IgD-negative memory B cell (primary cell): ENCODE data around the gene MYBPH. TPM values are rescaled to one million over a fixed set of nuclear protein-coding genes. Genes with fewer than 3 reads are reported as not detected.

Experiments used
- H3K27ac Mint-ChIP-seq, 3 donors: one replicate each; pipeline ENCODE4 v1.8.0; 2020 to 2022; ENCODE audit warnings: mild to moderate bottlenecking in 3 of 3, mixed read lengths in 3 of 3, moderate library complexity in 1 of 3
- H3K27me3 Mint-ChIP-seq: one replicate; pipeline ENCODE4 v1.8.0; 2021; ENCODE audit warnings: mixed read lengths
- H3K36me3 Mint-ChIP-seq: one replicate; pipeline ENCODE4 v1.8.0; 2020; ENCODE audit warnings: mild to moderate bottlenecking, mixed read lengths
- H3K4me1 Mint-ChIP-seq, 3 donors: one replicate each; pipeline ENCODE4 v1.8.0; 2020 to 2022; ENCODE audit warnings: mixed read lengths in 3 of 3, mild to moderate bottlenecking in 1 of 3
- H3K4me3 Mint-ChIP-seq, 4 donors: one replicate each; pipeline ENCODE4 v1.8.0; 2020 to 2022; ENCODE audit warnings: mild to moderate bottlenecking in 4 of 4, mixed read lengths in 4 of 4, moderate library complexity in 3 of 4
- H3K9me3 Mint-ChIP-seq, 3 donors: one replicate each; pipeline ENCODE4 v1.8.0; 2020 to 2021; ENCODE audit warnings: mixed read lengths in 3 of 3, mild to moderate bottlenecking in 1 of 3
- polyA plus RNA-seq: library from polyadenylated mRNA; unstranded; fragments of 300-500 nt; fragmentation: Illumina TruSeq; gene quantifications from one replicate; pipeline ENCODE4 v1.2.3, GENCODE V29; 2021

MYBPH gene
- polyA plus RNA-seq, 1 donor from 2014 or later = not detected

- H3K4me1 Mint-ChIP-seq = no peaks in the 10 kb centered on the region
- H3K9me3 Mint-ChIP-seq = peaks cover 0 to 5% (median 2%) of the 10 kb centered on the region in 3 donors
- H3K36me3 Mint-ChIP-seq = no peaks in the 10 kb centered on the region
Measured at GRCh38 chr1:203144661-203145060, 31.0 kb downstream of the MYBPH start.

GRCh38 chr1:203143641-203144040 lies 32.0 kb downstream of the MYBPH start:
- Mint-ChIP-seq H3K4me1 (no peaks in the 10 kb centered on the region), H3K36me3 (no peaks in the 10 kb centered on the region), H3K27me3 (no peaks in the 10 kb centered on the region), H3K4me3 (no peak overlapping the region), H3K27ac (no peak overlapping the region), H3K9me3 (peaks cover 0 to 5% (median 2%) of the 10 kb centered on the region in 3 donors)

More at GRCh38 chr1:203144661-203145060, 31.0 kb downstream of the MYBPH start:
- H3K27ac Mint-ChIP-seq = no peak overlapping the region
- H3K4me3 Mint-ChIP-seq = no peak overlapping the region
- H3K27me3 Mint-ChIP-seq = no peaks in the 10 kb centered on the region

- Mint-ChIP-seq H3K36me3 (no peaks in the 10 kb centered on the region), H3K4me3 (no peak overlapping the region), H3K9me3 (peaks cover 0 to 5% (median 2%) of the 10 kb centered on the region in 3 donors), H3K4me1 (no peaks in the 10 kb centered on the region), H3K27ac (peak overlapping the region in 1 of 3 donors; percentile 1), H3K27me3 (no peaks in the 10 kb centered on the region)
Measured at GRCh38 chr1:203142684-203143408, 32.8 kb downstream of the MYBPH start.

- Mint-ChIP-seq H3K4me3 (peak overlapping the region in 1 of 4 donors; percentile 61), H3K9me3 (peaks cover 0 to 5% (median 2%) of the 10 kb centered on the region in 3 donors), H3K27me3 (peaks cover under 1% of the 10 kb centered on the region), H3K36me3 (no peaks in the 10 kb centered on the region), H3K27ac (no peak overlapping the region), H3K4me1 (no peaks in the 10 kb centered on the region)
Measured at GRCh38 chr1:203142124-203142523, 33.5 kb downstream of the MYBPH start.

- Mint-ChIP-seq H3K27me3 (peaks cover 8% of the 10 kb centered on the region), H3K36me3 (no peaks in the 10 kb centered on the region), H3K4me3 (no peak overlapping the region), H3K27ac (no peak overlapping the region), H3K4me1 (peaks cover 0 to 3% (median 2%) of the 10 kb centered on the region in 3 donors), H3K9me3 (peaks cover 0 to 5% (median 2%) of the 10 kb centered on the region in 3 donors)
Measured at GRCh38 chr1:203140743-203141520, 34.7 kb downstream of the MYBPH start.

- Mint-ChIP-seq H3K9me3 (peaks cover 0 to 5% (median 2%) of the 10 kb centered on the region in 3 donors), H3K36me3 (no peaks in the 10 kb centered on the region), H3K27me3 (peaks cover 12% of the 10 kb centered on the region), H3K4me1 (peaks cover 0 to 7% (median 5%) of the 10 kb centered on the region in 3 donors), H3K27ac (no peak overlapping the region), H3K4me3 (no peak overlapping the region)
Measured at GRCh38 chr1:203139976-203140475, 35.6 kb downstream of the MYBPH start.

- Mint-ChIP-seq H3K9me3 (peaks cover 0 to 3% (median 0%) of the 10 kb centered on the region in 3 donors), H3K27me3 (peaks cover 15% of the 10 kb centered on the region), H3K4me3 (no peak overlapping the region), H3K4me1 (peaks cover 0 to 7% (median 5%) of the 10 kb centered on the region in 3 donors), H3K27ac (no peak overlapping the region), H3K36me3 (no peaks in the 10 kb centered on the region)
Measured at GRCh38 chr1:203138066-203138465, 37.6 kb downstream of the MYBPH start.

- Mint-ChIP-seq H3K27ac (no peak overlapping the region), H3K4me1 (peaks cover 0 to 7% (median 5%) of the 10 kb centered on the region in 3 donors)
Measured at GRCh38 chr1:203137324-203137723, 38.3 kb downstream of the MYBPH start.

GRCh38 chr1:203136409-203137042 lies 39.1 kb downstream of the MYBPH start:
- Mint-ChIP-seq H3K27ac (no peak overlapping the region), H3K4me3 (no peak overlapping the region), H3K9me3 (no peaks in the 10 kb centered on the region), H3K27me3 (peaks cover 17% of the 10 kb centered on the region), H3K36me3 (no peaks in the 10 kb centered on the region), H3K4me1 (peaks cover 0 to 7% (median 5%) of the 10 kb centered on the region in 3 donors)

More at GRCh38 chr1:203137324-203137723, 38.3 kb downstream of the MYBPH start:
- Mint-ChIP-seq H3K36me3 (no peaks in the 10 kb centered on the region), H3K9me3 (peaks cover 0 to 3% (median 0%) of the 10 kb centered on the region in 3 donors), H3K4me3 (no peak overlapping the region), H3K27me3 (peaks cover 15% of the 10 kb centered on the region)

- no peaks in the 10 kb centered on the region for H3K9me3 Mint-ChIP-seq
- peaks cover 0 to 7% (median 5%) of the 10 kb centered on the region in 3 donors for H3K4me1 Mint-ChIP-seq
- H3K4me3 Mint-ChIP-seq = no peak overlapping the region
- peak overlapping the region in 1 of 3 donors; percentile 36 for H3K27ac Mint-ChIP-seq
- peaks cover 17% of the 10 kb centered on the region for H3K27me3 Mint-ChIP-seq
- H3K36me3 Mint-ChIP-seq = no peaks in the 10 kb centered on the region
Measured at GRCh38 chr1:203135636-203136305, 39.9 kb downstream of the MYBPH start.

- H3K4me1 Mint-ChIP-seq = peaks cover 0 to 9% (median 5%) of the 10 kb centered on the region in 3 donors
- H3K4me3 Mint-ChIP-seq = no peak overlapping the region
- no peaks in the 10 kb centered on the region for H3K9me3 Mint-ChIP-seq
- H3K36me3 Mint-ChIP-seq = peaks cover under 1% of the 10 kb centered on the region
- H3K27ac Mint-ChIP-seq = no peak overlapping the region
- peaks cover 19% of the 10 kb centered on the region for H3K27me3 Mint-ChIP-seq
Measured at GRCh38 chr1:203133970-203134725, 41.5 kb downstream of the MYBPH start.

GRCh38 chr1:203131548-203132200 lies 44.0 kb downstream of the MYBPH start:
- Mint-ChIP-seq H3K9me3 (no peaks in the 10 kb centered on the region), H3K4me1 (peaks cover 0 to 14% (median 9%) of the 10 kb centered on the region in 3 donors), H3K27ac (no peak overlapping the region), H3K4me3 (no peak overlapping the region), H3K27me3 (peaks cover 36% of the 10 kb centered on the region), H3K36me3 (peaks cover 4% of the 10 kb centered on the region)

GRCh38 chr1:203130358-203130985 lies 45.2 kb downstream of the MYBPH start:
- Mint-ChIP-seq H3K27me3 (peaks cover 36% of the 10 kb centered on the region), H3K27ac (no peak overlapping the region)

More at GRCh38 chr1:203130358-203130985, 45.2 kb downstream of the MYBPH start:
- H3K4me3 Mint-ChIP-seq = no peak overlapping the region
- peaks cover 0 to 9% (median 6%) of the 10 kb centered on the region in 3 donors for H3K4me1 Mint-ChIP-seq
- H3K9me3 Mint-ChIP-seq = no peaks in the 10 kb centered on the region
- peaks cover 4% of the 10 kb centered on the region for H3K36me3 Mint-ChIP-seq
